ENCODE data around the gene GLG1.

GLG1 gene

DNA sequence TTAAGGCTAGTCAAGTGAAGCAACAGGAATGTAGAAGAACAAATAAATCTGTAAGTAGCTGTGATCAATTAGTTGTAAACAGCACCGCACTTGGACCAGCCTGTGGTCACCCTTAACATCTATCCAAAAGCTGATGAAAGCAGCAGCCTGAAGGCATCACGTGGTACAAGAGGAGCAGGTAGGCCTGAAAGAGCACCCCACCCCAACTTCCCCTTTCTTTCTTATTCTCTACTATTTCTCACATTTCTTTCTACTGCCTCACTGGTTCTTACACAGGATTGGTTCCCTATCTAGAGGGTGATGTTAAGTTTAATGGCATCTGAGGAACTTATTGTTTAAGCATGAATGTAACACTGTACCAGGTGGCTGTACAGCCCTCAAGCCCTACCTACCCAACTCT lies 143.0 kb downstream of the GLG1 start:
- peaks cover 93% of the 10 kb centered on the region for H3K36me3 ChIP-seq (ENCODE audit: insufficient read depth, low read depth, low read length)
- no peak overlapping the region for H3K9ac ChIP-seq (ENCODE audit: low read depth, low read length)
- no peak overlapping the region for H3K4me3 ChIP-seq (ENCODE audit: low read length)
- no peaks in the 10 kb centered on the region for H3K9me3 ChIP-seq (ENCODE audit: insufficient read depth, low read depth, low read length)
- H3K27me3 ChIP-seq (ENCODE audit: insufficient read depth, low read length): no peaks in the 10 kb centered on the region
- no peak overlapping the region for H3K27ac ChIP-seq (ENCODE audit: low read length)
- H3K4me1 ChIP-seq (ENCODE audit: insufficient read depth, low read length): no peaks in the 10 kb centered on the region

DNA sequence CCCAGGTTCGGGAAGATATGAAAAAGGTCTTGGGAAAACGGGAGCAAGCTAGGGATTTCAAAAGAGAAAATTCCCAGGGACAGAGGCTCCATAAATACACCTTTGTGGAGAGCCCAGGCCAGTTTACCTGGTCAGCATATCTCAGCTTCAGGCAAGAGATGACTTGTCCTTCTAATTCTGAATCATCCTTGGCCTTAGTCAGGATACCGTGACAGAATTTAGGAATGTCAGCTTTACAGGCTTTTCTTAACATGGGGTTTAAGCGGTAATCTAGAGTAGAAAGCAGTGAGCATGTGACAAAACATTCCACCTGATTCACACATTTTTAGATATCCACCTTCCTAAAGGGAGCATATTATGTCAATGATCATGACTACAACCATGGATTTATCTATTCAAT lies 144.6 kb downstream of the GLG1 start:
- Histone ChIP-seq H3K36me3 (ENCODE audit: insufficient read depth, low read depth, low read length) (peaks cover 93% of the 10 kb centered on the region), H3K4me3 (ENCODE audit: low read length) (no peak overlapping the region), H3K4me1 (ENCODE audit: insufficient read depth, low read length) (no peaks in the 10 kb centered on the region), H3K9me3 (ENCODE audit: insufficient read depth, low read depth, low read length) (no peaks in the 10 kb centered on the region), H3K27me3 (ENCODE audit: insufficient read depth, low read length) (no peaks in the 10 kb centered on the region), H3K9ac (ENCODE audit: low read depth, low read length) (no peak overlapping the region), H3K27ac (ENCODE audit: low read length) (no peak overlapping the region)

DNA sequence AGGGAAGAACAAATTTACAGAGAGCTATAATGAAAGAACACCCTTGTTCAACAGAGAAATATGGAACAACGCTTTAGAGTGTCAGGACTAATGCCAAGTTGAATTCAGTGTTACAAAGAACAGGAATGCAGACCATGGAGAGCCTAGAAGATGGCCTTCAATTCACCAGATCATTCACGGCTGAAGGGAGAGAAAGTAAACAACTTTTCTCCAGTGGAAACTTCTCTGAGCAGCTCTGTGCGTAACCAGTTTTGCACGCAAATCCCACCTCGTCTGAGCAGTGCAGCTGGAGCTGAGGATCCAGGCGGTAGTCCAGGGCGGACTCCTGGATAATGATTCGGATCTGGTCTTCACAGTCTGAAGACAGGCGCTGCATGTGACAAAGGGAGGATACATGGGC lies 145.1 kb downstream of the GLG1 start:
- Histone ChIP-seq H3K9ac (ENCODE audit: low read depth, low read length) (no peak overlapping the region), H3K4me3 (ENCODE audit: low read length) (no peak overlapping the region), H3K4me1 (ENCODE audit: insufficient read depth, low read length) (no peaks in the 10 kb centered on the region), H3K27me3 (ENCODE audit: insufficient read depth, low read length) (no peaks in the 10 kb centered on the region), H3K36me3 (ENCODE audit: insufficient read depth, low read depth, low read length) (peaks cover 93% of the 10 kb centered on the region), H3K27ac (ENCODE audit: low read length) (no peak overlapping the region), H3K9me3 (ENCODE audit: insufficient read depth, low read depth, low read length) (no peaks in the 10 kb centered on the region)

DNA sequence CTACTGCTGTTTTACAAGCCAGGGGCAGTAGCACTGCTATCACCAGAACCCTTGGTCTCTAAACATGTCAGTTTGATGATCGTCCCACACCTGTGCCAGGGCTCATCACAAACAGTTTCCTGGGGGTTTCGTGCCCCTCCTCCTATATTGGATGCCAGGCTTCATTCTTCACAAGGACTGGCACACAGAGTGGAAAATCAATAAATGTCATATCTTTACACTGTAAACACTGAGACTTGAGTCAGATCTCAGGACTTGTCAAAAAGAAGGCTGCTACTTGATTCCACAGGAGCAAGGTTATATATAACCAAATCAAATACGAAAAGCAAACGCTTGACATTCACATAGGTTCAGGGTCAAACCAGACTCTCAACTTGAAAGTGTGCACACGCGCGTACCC lies 146.4 kb downstream of the GLG1 start:
- H3K27ac ChIP-seq (ENCODE audit: low read length): no peak overlapping the region
- H3K36me3 ChIP-seq (ENCODE audit: insufficient read depth, low read depth, low read length): peaks cover 93% of the 10 kb centered on the region
- H3K9ac ChIP-seq (ENCODE audit: low read depth, low read length): no peak overlapping the region
- H3K4me1 ChIP-seq (ENCODE audit: insufficient read depth, low read length): no peaks in the 10 kb centered on the region
- no peaks in the 10 kb centered on the region for H3K27me3 ChIP-seq (ENCODE audit: insufficient read depth, low read length)
- no peaks in the 10 kb centered on the region for H3K9me3 ChIP-seq (ENCODE audit: insufficient read depth, low read depth, low read length)
- H3K4me3 ChIP-seq (ENCODE audit: low read length): no peak overlapping the region

DNA sequence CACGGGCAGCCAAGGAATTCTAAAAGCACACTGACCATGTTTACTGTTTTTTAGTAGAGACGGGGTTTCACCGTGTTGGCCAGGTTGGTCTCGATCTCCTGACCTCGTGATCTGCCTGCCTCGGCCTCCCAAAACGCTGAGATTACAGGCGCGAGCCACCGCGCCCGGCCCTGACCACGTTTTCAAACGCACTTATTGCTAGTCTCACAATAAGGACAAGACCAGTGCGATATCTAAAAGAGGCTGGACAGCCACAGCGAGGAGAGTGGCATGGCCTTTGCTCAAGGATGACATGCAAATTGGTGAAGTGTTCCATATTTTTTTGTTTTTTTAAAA lies 150.7 kb downstream of the GLG1 start:
- Histone ChIP-seq H3K9ac (ENCODE audit: low read depth, low read length) (no peak overlapping the region), H3K4me3 (ENCODE audit: low read length) (no peak overlapping the region), H3K4me1 (ENCODE audit: insufficient read depth, low read length) (no peaks in the 10 kb centered on the region), H3K36me3 (ENCODE audit: insufficient read depth, low read depth, low read length) (peaks cover 87% of the 10 kb centered on the region), H3K27ac (ENCODE audit: low read length) (no peak overlapping the region), H3K9me3 (ENCODE audit: insufficient read depth, low read depth, low read length) (no peaks in the 10 kb centered on the region), H3K27me3 (ENCODE audit: insufficient read depth, low read length) (no peaks in the 10 kb centered on the region)

DNA sequence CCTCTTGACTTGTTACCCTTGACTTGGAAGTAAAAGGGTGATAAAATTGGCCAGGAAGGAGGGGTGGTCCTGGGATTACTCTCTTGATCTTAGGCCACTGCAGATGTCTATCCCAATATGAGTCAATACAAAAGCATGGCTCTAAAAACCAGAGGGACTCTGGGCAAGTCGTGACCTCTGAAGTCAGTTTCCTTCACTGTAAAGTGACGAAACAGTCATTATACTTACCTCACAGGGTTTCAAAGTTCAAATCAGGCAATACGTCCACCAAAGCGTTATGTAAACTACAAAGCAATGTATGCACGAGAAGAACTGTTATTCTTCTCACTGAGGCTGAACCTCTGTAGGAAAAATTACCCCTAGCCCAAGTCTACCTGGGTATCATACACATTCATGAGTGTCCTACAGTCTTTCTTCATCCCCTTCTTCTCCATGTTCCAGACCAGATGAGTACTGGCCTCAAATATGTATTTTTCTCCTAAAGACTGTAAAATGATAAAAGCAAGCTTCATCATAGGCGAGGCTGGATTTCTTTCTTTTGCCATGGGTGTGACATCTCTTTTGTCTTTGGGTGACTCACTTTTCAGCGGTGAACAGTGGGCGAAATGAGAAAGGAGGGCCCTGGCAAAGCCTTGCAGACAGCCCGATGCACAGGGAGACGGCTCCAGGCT lies 151.2 kb downstream of the GLG1 start:
- no peaks in the 10 kb centered on the region for H3K4me1 ChIP-seq (ENCODE audit: insufficient read depth, low read length)
- no peaks in the 10 kb centered on the region for H3K27me3 ChIP-seq (ENCODE audit: insufficient read depth, low read length)
- H3K4me3 ChIP-seq (ENCODE audit: low read length): no peak overlapping the region
- H3K9me3 ChIP-seq (ENCODE audit: insufficient read depth, low read depth, low read length): no peaks in the 10 kb centered on the region
- H3K36me3 ChIP-seq (ENCODE audit: insufficient read depth, low read depth, low read length): peaks cover 90% of the 10 kb centered on the region
- H3K27ac ChIP-seq (ENCODE audit: low read length): no peak overlapping the region
- H3K9ac ChIP-seq (ENCODE audit: low read depth, low read length): no peak overlapping the region

DNA sequence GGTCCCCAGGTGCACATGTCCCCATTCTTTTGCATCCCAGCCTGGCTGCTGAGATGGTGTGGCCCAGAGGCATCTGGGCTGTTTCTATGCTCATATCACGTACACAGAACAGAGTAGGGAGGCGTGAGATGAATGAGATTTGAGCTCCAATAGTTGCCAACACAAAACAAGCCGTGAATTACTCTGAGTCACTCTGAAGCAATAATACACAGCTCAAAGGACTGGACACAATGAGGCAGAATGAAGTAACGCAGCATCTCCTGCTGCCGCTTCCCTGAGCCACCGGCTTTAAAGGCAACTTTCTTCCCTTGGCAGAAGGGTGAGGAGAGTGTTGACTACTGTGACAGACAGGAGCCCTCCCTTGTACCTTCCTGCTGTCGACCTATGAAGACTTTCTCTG lies 151.7 kb downstream of the GLG1 start:
- H3K36me3 ChIP-seq (ENCODE audit: insufficient read depth, low read depth, low read length): peaks cover 86% of the 10 kb centered on the region
- H3K9me3 ChIP-seq (ENCODE audit: insufficient read depth, low read depth, low read length): no peaks in the 10 kb centered on the region
- H3K27ac ChIP-seq (ENCODE audit: low read length): no peak overlapping the region
- no peaks in the 10 kb centered on the region for H3K27me3 ChIP-seq (ENCODE audit: insufficient read depth, low read length)
- no peak overlapping the region for H3K4me3 ChIP-seq (ENCODE audit: low read length)
- no peaks in the 10 kb centered on the region for H3K4me1 ChIP-seq (ENCODE audit: insufficient read depth, low read length)
- no peak overlapping the region for H3K9ac ChIP-seq (ENCODE audit: low read depth, low read length)

DNA sequence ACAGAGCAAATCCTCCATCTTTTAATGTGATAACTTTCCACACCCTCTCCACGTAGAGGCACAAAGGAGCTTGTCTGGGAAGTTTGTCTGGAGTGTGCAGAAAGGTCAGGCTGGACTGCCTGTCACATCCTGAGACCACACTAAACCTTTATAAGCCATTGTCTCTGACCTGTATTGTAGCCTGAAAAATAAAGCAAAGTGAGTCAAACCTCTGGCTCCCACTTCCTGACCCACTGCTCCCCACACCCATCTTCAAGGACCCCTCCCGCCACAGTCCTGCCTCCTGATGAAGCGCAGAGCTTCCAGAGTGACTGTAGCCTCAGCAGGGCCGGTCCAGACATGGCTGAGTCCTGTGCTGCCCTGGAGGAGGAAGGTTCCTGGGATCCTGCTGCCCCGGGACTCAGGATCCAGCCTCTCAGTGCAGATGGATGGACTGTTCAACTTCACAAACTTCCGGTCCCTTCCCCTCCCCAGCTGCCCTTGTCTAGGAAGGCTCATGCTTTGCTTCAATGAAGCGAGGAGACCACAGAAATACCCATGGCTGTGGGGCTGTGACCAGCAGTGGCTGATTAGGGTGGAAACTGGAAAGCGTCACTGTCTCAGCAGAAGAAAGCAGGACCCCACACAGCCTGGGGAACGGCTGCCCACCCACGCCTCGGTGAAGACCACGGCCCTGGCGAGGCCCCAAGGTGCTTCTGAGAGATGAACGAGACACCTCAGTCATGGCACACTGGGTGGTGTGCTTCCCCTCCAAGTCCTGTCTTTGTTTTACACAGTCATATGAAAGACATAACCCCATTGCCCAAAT lies 154.8 kb downstream of the GLG1 start:
- H3K9ac ChIP-seq (ENCODE audit: low read depth, low read length): no peak overlapping the region

DNA sequence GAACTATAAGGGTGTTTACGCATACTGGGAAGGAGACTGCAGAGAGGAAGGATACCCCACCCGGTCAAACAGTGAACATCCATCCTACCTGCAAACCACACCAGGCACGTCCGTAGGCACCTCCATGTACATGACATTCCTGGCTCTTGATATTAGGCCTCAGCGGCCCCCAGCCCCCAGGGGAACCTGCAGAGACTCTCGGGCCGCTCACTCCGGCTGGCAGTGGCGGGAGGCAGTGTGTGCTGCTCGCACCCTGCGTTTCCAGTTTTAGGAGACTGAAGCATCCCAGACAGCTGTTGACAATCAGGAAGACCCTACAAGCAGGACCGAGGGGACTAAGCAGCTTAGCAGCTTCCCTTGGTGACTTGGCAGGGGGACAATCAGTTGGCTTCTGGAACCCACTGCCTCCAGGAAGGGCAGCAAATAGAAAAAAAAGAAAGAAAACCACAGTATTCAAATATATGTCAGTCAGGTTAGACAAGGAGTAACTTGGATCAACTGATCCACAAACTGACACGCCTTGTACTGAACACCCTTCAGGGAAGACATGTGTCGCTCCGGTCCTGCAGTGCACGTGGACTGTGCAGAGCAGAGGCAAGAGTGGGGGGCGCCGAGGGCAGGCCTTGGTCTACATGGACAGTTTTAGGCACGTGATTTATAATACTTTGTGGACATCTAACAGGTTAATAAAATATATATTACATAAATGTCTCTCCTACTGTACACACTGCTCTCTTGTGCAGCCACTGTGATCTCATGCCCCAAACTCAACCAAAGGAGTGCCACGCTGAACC lies 155.8 kb downstream of the GLG1 start:
- Histone ChIP-seq H3K27ac (ENCODE audit: low read length) (no peak overlapping the region), H3K9me3 (ENCODE audit: insufficient read depth, low read depth, low read length) (no peaks in the 10 kb centered on the region), H3K4me1 (ENCODE audit: insufficient read depth, low read length) (no peaks in the 10 kb centered on the region), H3K4me3 (ENCODE audit: low read length) (no peak overlapping the region), H3K9ac (ENCODE audit: low read depth, low read length) (no peak overlapping the region), H3K27me3 (ENCODE audit: insufficient read depth, low read length) (no peaks in the 10 kb centered on the region), H3K36me3 (ENCODE audit: insufficient read depth, low read depth, low read length) (peaks cover 75% of the 10 kb centered on the region)

More for the DNA sequence above, 154.8 kb downstream of the GLG1 start:
- Histone ChIP-seq H3K4me3 (ENCODE audit: low read length) (no peak overlapping the region), H3K9me3 (ENCODE audit: insufficient read depth, low read depth, low read length) (no peaks in the 10 kb centered on the region), H3K27me3 (ENCODE audit: insufficient read depth, low read length) (no peaks in the 10 kb centered on the region), H3K27ac (ENCODE audit: low read length) (no peak overlapping the region), H3K4me1 (ENCODE audit: insufficient read depth, low read length) (no peaks in the 10 kb centered on the region), H3K36me3 (ENCODE audit: insufficient read depth, low read depth, low read length) (peaks cover 83% of the 10 kb centered on the region)

DNA sequence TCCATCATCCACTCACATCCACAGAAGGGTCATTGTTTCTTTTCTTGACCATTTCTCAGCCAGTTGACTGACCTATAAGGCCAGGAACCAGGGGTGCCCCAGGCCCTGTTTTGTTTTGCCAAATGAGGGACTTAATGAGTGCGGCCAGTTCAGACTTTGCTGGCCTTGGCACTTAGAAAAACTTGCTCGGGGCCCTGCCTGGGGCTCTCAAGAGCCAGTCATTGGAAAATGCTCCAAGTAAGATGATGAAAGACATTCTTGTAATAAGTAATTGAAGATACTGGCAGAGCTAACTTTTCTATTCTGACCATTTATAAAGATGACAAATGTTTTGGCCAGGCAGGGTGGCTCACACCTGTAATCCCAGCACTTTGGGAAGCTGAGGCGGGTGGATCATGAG lies 156.7 kb downstream of the GLG1 start:
- Histone ChIP-seq H3K27ac (ENCODE audit: low read length) (no peak overlapping the region), H3K4me3 (ENCODE audit: low read length) (no peak overlapping the region), H3K4me1 (ENCODE audit: insufficient read depth, low read length) (no peaks in the 10 kb centered on the region)

DNA sequence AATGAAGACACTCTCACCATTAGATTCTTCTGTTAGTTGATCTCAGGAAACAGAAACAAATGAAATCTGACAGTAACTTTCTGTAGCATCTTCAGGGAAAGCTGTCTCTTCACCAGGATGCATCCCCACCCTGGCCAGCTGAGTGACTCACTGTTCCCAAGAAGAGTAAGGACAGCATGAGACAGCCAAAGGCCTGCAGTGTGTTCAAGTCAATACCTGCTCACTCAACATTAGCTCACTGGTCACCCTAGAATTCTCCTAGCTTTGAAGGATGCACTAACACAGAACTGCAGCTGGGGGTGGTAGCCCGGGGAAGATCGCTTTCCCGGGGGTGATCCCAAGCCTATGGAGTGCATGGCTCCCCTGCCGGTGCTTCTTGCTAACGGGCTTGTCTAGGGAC lies 157.4 kb downstream of the GLG1 start:
- Histone ChIP-seq H3K27me3 (ENCODE audit: insufficient read depth, low read length) (no peaks in the 10 kb centered on the region), H3K27ac (ENCODE audit: low read length) (no peak overlapping the region), H3K36me3 (ENCODE audit: insufficient read depth, low read depth, low read length) (peaks cover 59% of the 10 kb centered on the region), H3K9ac (ENCODE audit: low read depth, low read length) (no peak overlapping the region), H3K4me3 (ENCODE audit: low read length) (no peak overlapping the region), H3K9me3 (ENCODE audit: insufficient read depth, low read depth, low read length) (no peaks in the 10 kb centered on the region), H3K4me1 (ENCODE audit: insufficient read depth, low read length) (no peaks in the 10 kb centered on the region)

More for the DNA sequence above, 156.7 kb downstream of the GLG1 start:
- Histone ChIP-seq H3K27me3 (ENCODE audit: insufficient read depth, low read length) (no peaks in the 10 kb centered on the region), H3K9ac (ENCODE audit: low read depth, low read length) (no peak overlapping the region), H3K36me3 (ENCODE audit: insufficient read depth, low read depth, low read length) (peaks cover 66% of the 10 kb centered on the region), H3K9me3 (ENCODE audit: insufficient read depth, low read depth, low read length) (no peaks in the 10 kb centered on the region)

DNA sequence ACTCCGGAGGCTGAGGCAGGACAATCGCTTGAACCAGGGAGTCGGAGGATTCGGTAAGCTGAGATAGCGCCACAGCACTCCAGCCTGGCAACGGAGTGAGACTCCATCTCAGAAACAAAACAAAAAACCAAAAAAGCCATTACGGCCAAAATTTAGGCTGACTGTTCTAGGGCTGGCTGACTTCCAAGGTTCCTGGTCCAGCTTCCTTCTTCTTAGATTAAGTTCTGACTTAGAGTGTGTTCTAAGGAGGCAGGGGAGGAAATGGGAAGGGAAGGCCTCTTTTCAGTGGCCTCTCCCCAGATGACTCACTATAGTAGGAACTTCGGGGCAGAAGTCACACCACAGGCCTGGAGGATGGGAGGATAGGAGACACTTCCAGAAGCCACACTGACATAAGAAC lies 157.9 kb downstream of the GLG1 start:
- H3K9ac ChIP-seq (ENCODE audit: low read depth, low read length): no peak overlapping the region
- H3K4me3 ChIP-seq (ENCODE audit: low read length): no peak overlapping the region
- no peaks in the 10 kb centered on the region for H3K9me3 ChIP-seq (ENCODE audit: insufficient read depth, low read depth, low read length)
- peaks cover 59% of the 10 kb centered on the region for H3K36me3 ChIP-seq (ENCODE audit: insufficient read depth, low read depth, low read length)
- no peaks in the 10 kb centered on the region for H3K4me1 ChIP-seq (ENCODE audit: insufficient read depth, low read length)
- H3K27me3 ChIP-seq (ENCODE audit: insufficient read depth, low read length): no peaks in the 10 kb centered on the region
- no peak overlapping the region for H3K27ac ChIP-seq (ENCODE audit: low read length)
